NAMALWA (cell line): ENCODE results near the gene PRKAR1B.

ENCODE experiments used
- DNase-seq: peaks from one replicate; pipeline ENCODE4 v3.0.0-alpha.2; 2015; ENCODE audit warnings: low spot score

Gene PRKAR1B

GRCh38 chr7:521221-522070, 205.6 kb downstream of the PRKAR1B start:
- DNase-seq = peak; percentile 42

DNA sequence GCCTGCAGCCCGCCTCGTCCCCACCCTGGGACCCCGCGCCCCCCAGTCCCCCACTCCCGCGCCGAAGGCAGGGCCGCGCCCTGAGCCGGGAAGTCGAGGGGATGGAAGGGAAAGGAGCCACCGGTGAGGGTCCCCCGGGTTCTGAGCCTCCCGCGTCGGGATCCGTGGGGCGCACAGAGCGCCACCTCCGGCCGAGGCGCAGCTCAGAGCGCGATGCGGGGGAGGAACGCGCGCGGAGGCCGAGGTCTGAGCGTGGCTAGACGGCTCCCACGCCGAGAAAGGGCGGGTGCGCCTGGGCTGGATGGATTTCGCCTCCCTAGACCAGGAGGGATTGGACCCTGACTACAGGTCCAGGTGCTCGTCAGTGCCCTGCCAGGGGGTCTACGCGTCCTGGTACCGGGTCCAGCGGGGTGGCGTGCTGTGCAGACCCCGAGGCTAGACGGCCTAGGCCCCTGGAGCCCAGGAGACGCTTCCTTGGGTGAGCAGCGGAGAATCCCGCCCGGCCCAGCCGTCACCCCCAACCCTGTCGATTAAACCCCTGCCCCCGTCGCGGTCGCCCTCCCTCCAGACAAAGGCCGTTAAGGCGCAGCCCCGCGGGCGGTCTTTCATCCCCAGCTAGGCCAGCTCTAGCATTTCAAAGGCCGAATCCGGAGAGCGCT, 206.4 kb downstream of the PRKAR1B start:
- DNase-seq = no peak

GRCh38 chr7:519484-520390, 207.3 kb downstream of the PRKAR1B start, which contains the start of gene PDGFA:
TSS of gene PDGFA (minus strand) at chr7:519846. CDS start at chr7:519001, 845 bp downstream.
- no peak for DNase-seq

GRCh38 chr7:518630-519483, 208.2 kb downstream of the PRKAR1B start:
- DNase-seq = no peak

DNA sequence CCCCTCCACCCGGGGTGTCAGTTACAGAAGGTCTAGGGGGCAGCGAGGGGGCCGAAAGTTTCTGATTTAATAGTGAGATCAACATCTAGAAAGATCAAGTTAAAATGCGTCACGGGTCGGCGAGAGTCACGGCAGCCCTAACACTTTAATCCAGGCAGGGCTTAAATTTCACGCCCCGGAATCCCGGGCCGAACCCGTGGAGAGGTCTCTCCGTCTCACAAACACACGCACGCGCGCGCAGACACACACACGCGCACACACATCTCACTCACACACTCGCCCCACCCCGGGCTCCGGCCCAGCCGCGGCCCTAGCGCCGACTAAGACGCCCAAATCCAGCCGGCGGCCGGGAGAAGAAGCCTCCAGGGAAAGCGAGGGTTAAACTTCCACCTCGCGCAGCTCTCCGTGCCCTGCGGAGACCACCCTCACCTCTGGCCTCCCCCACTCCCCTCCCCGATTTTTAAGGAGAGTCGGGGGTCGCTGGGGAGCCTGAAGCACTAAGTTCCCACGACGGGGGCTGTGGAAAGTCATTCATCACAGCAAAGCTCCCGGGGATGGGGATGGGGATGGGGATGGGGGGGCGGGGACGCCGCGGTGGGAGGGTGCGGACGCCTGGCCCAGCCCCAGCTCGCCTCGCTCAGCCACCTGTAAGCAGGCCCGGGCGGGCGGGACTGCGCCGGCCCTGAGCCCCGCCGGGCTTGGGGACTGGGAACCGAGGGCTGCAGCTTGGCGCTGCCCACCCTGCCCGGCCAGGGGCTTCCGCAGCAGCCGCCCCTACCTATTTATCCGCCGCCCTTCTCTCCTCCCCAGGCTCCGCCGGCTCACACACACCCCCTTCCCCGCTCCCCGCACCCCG, 209.1 kb downstream of the PRKAR1B start:
- DNase-seq = no peak

- DNase-seq = no peak
Observed at GRCh38 chr7:516606-517456, 210.2 kb downstream of the PRKAR1B start.

DNA sequence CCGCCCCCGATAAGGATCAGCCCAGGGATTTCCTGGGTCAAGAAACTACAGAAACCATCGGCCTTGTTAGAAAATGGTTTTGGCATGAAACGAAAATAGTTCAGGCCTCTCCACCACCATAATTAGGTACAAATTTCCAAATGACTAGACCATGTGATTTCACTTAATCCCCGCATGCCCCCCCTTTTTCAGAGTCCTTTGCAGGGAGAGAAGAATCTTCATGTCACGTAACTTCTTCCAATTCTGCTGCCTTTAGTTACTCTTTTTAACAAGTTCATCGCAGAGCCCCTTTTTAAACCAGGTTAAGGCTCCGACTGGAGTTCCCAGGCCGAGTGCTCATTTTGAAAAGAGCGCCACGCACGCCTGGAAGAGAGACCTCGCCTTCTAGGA, 210.9 kb downstream of the PRKAR1B start:
- no peak for DNase-seq

DNA sequence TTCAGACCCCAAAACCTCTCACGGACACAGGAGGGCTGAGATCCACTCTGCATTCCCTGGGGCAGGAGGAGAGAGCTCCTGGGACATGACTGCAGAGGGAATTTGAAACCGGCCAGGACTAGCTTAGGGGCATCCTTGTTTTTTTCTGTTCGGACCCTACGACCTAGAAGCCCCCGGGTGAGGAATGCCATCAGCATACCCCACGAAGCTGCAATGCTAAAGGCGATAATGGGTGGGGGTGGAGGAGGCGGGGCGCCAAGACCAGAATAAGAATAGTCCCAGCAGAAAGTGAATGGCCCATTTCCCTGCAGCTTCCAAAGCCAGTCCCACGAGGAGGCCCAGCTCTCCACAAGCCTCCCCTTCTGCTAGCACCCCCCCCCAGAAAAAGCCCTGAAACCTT, 211.5 kb downstream of the PRKAR1B start:
- DNase-seq = no peak

GRCh38 chr7:514651-515598, 212.2 kb downstream of the PRKAR1B start:
- peak; percentile 27 for DNase-seq

DNA sequence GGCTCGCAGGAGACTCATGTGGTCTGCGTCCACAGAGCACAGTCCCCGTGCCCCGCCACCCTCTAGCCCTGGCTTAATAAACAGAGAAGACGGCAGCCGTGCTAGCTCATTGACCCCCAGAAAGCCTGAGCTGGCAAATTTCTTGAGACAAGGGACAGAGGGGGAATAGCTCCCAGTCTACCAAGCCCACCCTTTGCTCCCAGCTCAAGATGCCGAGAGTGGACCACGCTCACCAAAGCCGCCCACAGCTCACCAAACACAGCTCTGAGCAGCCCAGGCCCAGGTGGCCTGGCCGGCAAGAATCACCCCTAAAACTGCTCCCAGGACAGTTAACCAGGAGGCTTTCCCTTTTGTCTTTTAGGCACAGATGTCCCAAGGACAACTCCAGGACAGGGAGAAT, 212.8 kb downstream of the PRKAR1B start:
- DNase-seq = no peak

- DNase-seq = no peak
Observed at GRCh38 chr7:513521-514166, 213.4 kb downstream of the PRKAR1B start.

DNA sequence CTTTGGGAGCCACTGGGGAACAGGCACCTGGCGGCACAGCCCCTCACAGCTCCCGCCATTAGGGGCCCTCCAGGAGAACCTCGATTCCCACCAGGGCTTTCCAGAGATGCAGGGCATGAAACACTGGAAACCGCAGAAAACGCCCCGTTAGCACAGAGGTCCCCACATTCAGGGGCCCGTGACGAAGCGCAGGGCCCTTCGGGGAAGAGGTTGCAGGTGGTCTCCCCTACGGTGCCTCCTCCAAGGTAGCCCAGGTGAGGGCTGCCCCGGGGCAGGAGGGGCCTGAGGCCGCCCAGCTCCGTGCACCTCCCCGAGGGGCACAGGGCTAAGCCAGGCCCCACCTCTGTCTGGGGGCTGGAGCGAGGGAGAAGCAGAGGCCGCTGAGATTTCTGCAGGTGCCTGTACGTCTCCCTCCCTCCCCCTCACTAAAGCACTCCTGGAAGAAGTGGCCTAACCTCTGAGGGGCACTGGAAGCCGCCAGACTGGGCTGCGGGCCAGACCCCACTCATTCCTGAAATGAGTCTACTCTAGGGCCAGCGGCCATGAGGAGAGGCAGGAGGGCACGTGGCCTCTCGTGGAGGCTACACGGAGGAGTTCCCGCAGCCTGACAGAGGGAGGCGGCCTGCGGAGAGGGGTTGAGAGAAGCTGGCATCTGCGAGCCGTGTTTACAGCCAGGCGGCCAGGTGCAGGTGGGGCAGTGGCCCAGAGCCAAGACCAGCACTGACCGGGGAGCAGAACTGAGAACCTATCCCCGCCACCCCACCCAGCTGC, 214.4 kb downstream of the PRKAR1B start:
- peak; percentile 26 for DNase-seq

- no peak for DNase-seq
Observed at GRCh38 chr7:512146-512510, 215.0 kb downstream of the PRKAR1B start.

- no peak for DNase-seq
Observed at GRCh38 chr7:511476-512145, 215.5 kb downstream of the PRKAR1B start.

- DNase-seq = no peak
Observed at GRCh38 chr7:510782-511281, 216.2 kb downstream of the PRKAR1B start.

DNA sequence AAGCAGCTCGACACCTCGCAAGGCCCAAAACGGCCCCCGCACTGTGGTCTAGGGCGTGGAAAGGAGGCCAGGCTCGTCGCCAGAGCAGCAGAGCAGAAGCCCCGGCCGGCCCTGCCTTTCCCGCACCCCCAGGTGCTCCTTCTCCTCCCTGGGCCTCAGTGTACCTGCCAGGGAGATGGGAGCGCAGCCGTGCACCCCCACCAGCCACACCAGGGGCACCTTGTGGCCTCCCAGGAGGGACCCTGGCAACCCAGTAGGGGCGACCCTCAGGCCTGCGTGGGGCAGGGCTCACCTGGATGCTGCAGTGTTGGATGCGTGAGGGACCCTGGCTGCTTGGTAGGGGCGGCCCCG, 217.0 kb downstream of the PRKAR1B start:
- DNase-seq = no peak
